Stomach smooth muscle (tissue), 2 donors: Measurements from ENCODE around the gene MAML2.
A peak's percentile ranks its signal among the peaks of the same experiment; 100 is the strongest.

Experiments used
- H3K27ac ChIP-seq: one replicate; pipeline ENCODE4 v1.7.0; 2013; ENCODE audit warnings: mild to moderate bottlenecking, low read length, inconsistent platforms
- H3K27me3 ChIP-seq, 2 donors: one replicate each; pipeline ENCODE4 v1.7.0; 2013; ENCODE audit warnings: low read length in 2 of 2; ENCODE audit not compliant: insufficient read depth in 2 of 2, control insufficient read depth in 1 of 2
- H3K36me3 ChIP-seq, 2 donors: one replicate each; pipeline ENCODE4 v1.7.0; 2013; ENCODE audit warnings: low read length in 2 of 2; ENCODE audit not compliant: control insufficient read depth in 2 of 2, insufficient read depth in 2 of 2
- H3K4me1 ChIP-seq: one replicate; pipeline ENCODE4 v1.7.0; 2013; ENCODE audit warnings: low read length; ENCODE audit not compliant: control insufficient read depth, insufficient read depth
- H3K4me3 ChIP-seq, 2 donors: one replicate each; pipeline ENCODE4 v1.7.0; 2013; ENCODE audit warnings: low read length in 2 of 2
- H3K9ac ChIP-seq, 2 donors: one replicate each; pipeline ENCODE4 v1.7.0; 2013; ENCODE audit warnings: low read length in 2 of 2, mild to moderate bottlenecking in 1 of 2
- H3K9me3 ChIP-seq, 2 donors: one replicate each; pipeline ENCODE4 v1.7.0; 2013; ENCODE audit warnings: low read length in 2 of 2; ENCODE audit not compliant: control insufficient read depth in 2 of 2
- donor health status: healthy.
- donor health status: Pancreatic carcinoma.

Gene MAML2

GRCh38 chr11:96317571-96317970 is 25.4 kb downstream of the MAML2 start:
- no peak overlapping the region for H3K27ac ChIP-seq
- peaks cover 6% of the 10 kb centered on the region for H3K4me1 ChIP-seq

GRCh38 chr11:96316869-96317268 is 26.1 kb downstream of the MAML2 start:
- H3K9ac ChIP-seq, result no peak overlapping the region
- no peaks in the 10 kb centered on the region for H3K36me3 ChIP-seq
- H3K4me3 ChIP-seq, result no peak overlapping the region
- H3K27me3 ChIP-seq, result no peaks in the 10 kb centered on the region
- no peaks in the 10 kb centered on the region for H3K9me3 ChIP-seq
- H3K4me1 ChIP-seq, result peaks cover 6% of the 10 kb centered on the region
- H3K27ac ChIP-seq, result no peak overlapping the region

More at GRCh38 chr11:96317571-96317970, 25.4 kb downstream of the MAML2 start:
- no peaks in the 10 kb centered on the region for H3K9me3 ChIP-seq
- no peaks in the 10 kb centered on the region for H3K27me3 ChIP-seq
- H3K36me3 ChIP-seq, result no peaks in the 10 kb centered on the region
- no peak overlapping the region for H3K9ac ChIP-seq
- no peak overlapping the region for H3K4me3 ChIP-seq

GRCh38 chr11:96315476-96315875 is 27.5 kb downstream of the MAML2 start:
- H3K4me3 ChIP-seq, result no peak overlapping the region
- H3K27me3 ChIP-seq, result no peaks in the 10 kb centered on the region
- no peak overlapping the region for H3K9ac ChIP-seq
- H3K4me1 ChIP-seq, result peaks cover 11% of the 10 kb centered on the region
- H3K9me3 ChIP-seq, result no peaks in the 10 kb centered on the region
- no peak overlapping the region for H3K27ac ChIP-seq
- H3K36me3 ChIP-seq, result no peaks in the 10 kb centered on the region

GRCh38 chr11:96314326-96315020 is 28.5 kb downstream of the MAML2 start:
- Histone ChIP-seq H3K36me3 (no peaks in the 10 kb centered on the region), H3K4me1 (peaks cover 11% of the 10 kb centered on the region), H3K4me3 (no peak overlapping the region), H3K27me3 (no peaks in the 10 kb centered on the region), H3K27ac (no peak overlapping the region), H3K9me3 (no peaks in the 10 kb centered on the region), H3K9ac (no peak overlapping the region)

GRCh38 chr11:96313163-96313562 is 29.8 kb downstream of the MAML2 start:
- Histone ChIP-seq H3K9me3 (no peaks in the 10 kb centered on the region), H3K27me3 (no peaks in the 10 kb centered on the region), H3K4me1 (peaks cover 11% of the 10 kb centered on the region), H3K4me3 (no peak overlapping the region), H3K36me3 (no peaks in the 10 kb centered on the region), H3K9ac (no peak overlapping the region), H3K27ac (no peak overlapping the region)

GRCh38 chr11:96311120-96311568 is 31.9 kb downstream of the MAML2 start:
- Histone ChIP-seq H3K36me3 (no peaks in the 10 kb centered on the region), H3K9me3 (no peaks in the 10 kb centered on the region), H3K27me3 (no peaks in the 10 kb centered on the region), H3K27ac (no peak overlapping the region), H3K9ac (no peak overlapping the region), H3K4me1 (peaks cover 21% of the 10 kb centered on the region), H3K4me3 (no peak overlapping the region)

GRCh38 chr11:96310236-96310635 is 32.8 kb downstream of the MAML2 start:
- no peaks in the 10 kb centered on the region for H3K9me3 ChIP-seq
- H3K27ac ChIP-seq, result no peak overlapping the region
- H3K4me1 ChIP-seq, result peaks cover 23% of the 10 kb centered on the region
- no peaks in the 10 kb centered on the region for H3K27me3 ChIP-seq
- H3K9ac ChIP-seq, result no peak overlapping the region
- H3K36me3 ChIP-seq, result no peaks in the 10 kb centered on the region
- no peak overlapping the region for H3K4me3 ChIP-seq

- Histone ChIP-seq H3K9ac (no peak overlapping the region), H3K4me1 (peaks cover 20% of the 10 kb centered on the region), H3K9me3 (no peaks in the 10 kb centered on the region), H3K4me3 (no peak overlapping the region), H3K27me3 (no peaks in the 10 kb centered on the region), H3K36me3 (no peaks in the 10 kb centered on the region), H3K27ac (no peak overlapping the region)
Measured at GRCh38 chr11:96309643-96310017, 33.4 kb downstream of the MAML2 start.

GRCh38 chr11:96309016-96309642 is 33.9 kb downstream of the MAML2 start:
- Histone ChIP-seq H3K27ac (no peak overlapping the region), H3K9me3 (no peaks in the 10 kb centered on the region), H3K27me3 (no peaks in the 10 kb centered on the region), H3K4me3 (no peak overlapping the region), H3K9ac (no peak overlapping the region), H3K4me1 (peaks cover 19% of the 10 kb centered on the region), H3K36me3 (no peaks in the 10 kb centered on the region)

- peak overlapping the region; percentile 66 to 67 for H3K4me3 ChIP-seq
- H3K27me3 ChIP-seq, result no peaks in the 10 kb centered on the region
- peak overlapping the region; percentile 64 to 65 for H3K9ac ChIP-seq
- no peaks in the 10 kb centered on the region for H3K36me3 ChIP-seq
- H3K27ac ChIP-seq, result peak overlapping the region; percentile 76
- H3K4me1 ChIP-seq, result peaks cover 20% of the 10 kb centered on the region
- H3K9me3 ChIP-seq, result no peaks in the 10 kb centered on the region
Measured at GRCh38 chr11:96307776-96308140, 35.2 kb downstream of the MAML2 start.
